ENCODE data around the gene BOLA1. TPM values are rescaled to one million over a fixed set of nuclear protein-coding genes. Genes with fewer than 3 reads are reported as not detected.
"Not testable (repeated sequence)": the region's sequence is repeated elsewhere in the genome, so short reads cannot be mapped to it uniquely, and the experiment has no call there.

Gene BOLA1
- total RNA-seq, 1 donor from 2014 or later = 12.1 TPM

GRCh38 chr1:149885339-149886120, 13.8 kb upstream of the BOLA1 start:
- H3K27ac Mint-ChIP-seq = no peak overlapping the region
- TF ChIP-seq, protein P1, sequence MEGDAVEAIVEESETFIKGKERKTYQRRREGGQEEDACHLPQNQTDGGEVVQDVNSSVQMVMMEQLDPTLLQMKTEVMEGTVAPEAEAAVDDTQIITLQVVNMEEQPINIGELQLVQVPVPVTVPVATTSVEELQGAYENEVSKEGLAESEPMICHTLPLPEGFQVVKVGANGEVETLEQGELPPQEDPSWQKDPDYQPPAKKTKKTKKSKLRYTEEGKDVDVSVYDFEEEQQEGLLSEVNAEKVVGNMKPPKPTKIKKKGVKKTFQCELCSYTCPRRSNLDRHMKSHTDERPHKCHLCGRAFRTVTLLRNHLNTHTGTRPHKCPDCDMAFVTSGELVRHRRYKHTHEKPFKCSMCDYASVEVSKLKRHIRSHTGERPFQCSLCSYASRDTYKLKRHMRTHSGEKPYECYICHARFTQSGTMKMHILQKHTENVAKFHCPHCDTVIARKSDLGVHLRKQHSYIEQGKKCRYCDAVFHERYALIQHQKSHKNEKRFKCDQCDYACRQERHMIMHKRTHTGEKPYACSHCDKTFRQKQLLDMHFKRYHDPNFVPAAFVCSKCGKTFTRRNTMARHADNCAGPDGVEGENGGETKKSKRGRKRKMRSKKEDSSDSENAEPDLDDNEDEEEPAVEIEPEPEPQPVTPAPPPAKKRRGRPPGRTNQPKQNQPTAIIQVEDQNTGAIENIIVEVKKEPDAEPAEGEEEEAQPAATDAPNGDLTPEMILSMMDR (IDR thresholded peaks at IDR 0.05; ENCODE audit: unreplicated experiment) = peak; percentile 12
- no peaks in the 10 kb centered on the region for H3K9me3 Mint-ChIP-seq (ENCODE audit: low read depth)
- DNase-seq (ENCODE audit: low spot score, unreplicated experiment) = peak; percentile 40
- peaks cover 5% of the 10 kb centered on the region for H3K4me1 Mint-ChIP-seq (ENCODE audit: low read depth)
- no peak overlapping the region for H3K4me3 Mint-ChIP-seq (ENCODE audit: low read depth)
- no peaks in the 10 kb centered on the region for H3K27me3 Mint-ChIP-seq
- no peaks in the 10 kb centered on the region for H3K36me3 Mint-ChIP-seq (ENCODE audit: insufficient read depth)

DNA sequence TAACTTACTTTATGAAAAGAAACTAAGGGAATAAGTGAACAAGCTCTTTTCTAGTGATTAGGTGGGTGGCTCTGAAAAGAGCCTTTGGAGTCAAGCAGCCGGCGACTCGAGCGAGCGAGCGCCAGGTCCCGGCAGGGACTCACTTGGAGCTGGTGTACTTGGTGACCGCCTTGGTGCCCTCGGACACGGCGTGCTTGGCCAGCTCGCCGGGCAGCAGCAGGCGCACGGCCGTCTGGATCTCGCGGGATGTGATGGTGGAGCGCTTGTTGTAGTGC, 13.3 kb upstream of the BOLA1 start:
- not testable (repeated sequence) for H3K27me3 Mint-ChIP-seq; H3K36me3 Mint-ChIP-seq (ENCODE audit: insufficient read depth); DNase-seq (ENCODE audit: low spot score, unreplicated experiment); H3K4me1 Mint-ChIP-seq (ENCODE audit: low read depth); H3K27ac Mint-ChIP-seq; H3K9me3 Mint-ChIP-seq (ENCODE audit: low read depth); H3K4me3 Mint-ChIP-seq (ENCODE audit: low read depth)

DNA sequence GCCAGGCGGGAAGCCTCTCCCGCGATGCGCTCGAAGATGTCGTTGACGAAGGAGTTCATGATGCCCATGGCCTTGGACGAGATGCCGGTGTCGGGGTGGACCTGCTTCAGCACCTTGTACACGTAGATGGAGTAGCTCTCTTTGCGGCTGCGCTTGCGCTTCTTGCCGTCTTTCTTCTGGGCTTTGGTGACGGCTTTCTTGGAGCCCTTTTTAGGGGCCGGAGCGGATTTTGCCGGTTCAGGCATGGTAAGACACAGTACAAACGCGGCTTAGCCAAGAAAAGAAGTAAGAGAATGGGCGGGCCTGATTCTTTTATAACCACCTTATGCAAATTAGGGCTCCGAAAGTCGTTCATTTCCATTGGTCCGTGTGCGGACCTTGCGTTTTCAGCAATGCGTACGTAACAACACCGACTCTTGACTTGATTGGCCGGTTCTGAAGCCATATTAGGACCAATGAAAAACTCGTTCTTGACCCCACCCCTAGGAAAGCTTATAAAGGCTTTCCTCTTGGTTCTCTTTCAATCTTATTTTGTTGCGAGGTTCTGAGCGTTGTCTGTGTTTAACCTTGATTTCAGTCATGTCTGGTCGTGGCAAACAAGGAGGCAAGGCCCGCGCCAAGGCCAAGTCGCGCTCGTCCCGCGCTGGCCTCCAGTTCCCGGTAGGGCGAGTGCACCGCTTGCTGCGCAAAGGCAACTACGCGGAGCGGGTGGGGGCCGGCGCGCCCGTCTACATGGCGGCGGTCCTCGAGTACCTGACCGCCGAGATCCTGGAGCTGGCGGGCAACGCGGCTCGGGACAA, 12.8 kb upstream of the BOLA1 start:
- TF ChIP-seq, protein P1 (IDR thresholded peaks at IDR 0.05; ENCODE audit: unreplicated experiment) = no peak
- H3K4me3 Mint-ChIP-seq (ENCODE audit: low read depth) = no peak overlapping the region
- peaks cover 5% of the 10 kb centered on the region for H3K4me1 Mint-ChIP-seq (ENCODE audit: low read depth)
- peak; percentile 68 for DNase-seq (ENCODE audit: low spot score, unreplicated experiment)
- no peaks in the 10 kb centered on the region for H3K27me3 Mint-ChIP-seq
- no peak overlapping the region for H3K27ac Mint-ChIP-seq
- H3K36me3 Mint-ChIP-seq (ENCODE audit: insufficient read depth) = no peaks in the 10 kb centered on the region
- no peaks in the 10 kb centered on the region for H3K9me3 Mint-ChIP-seq (ENCODE audit: low read depth)

DNA sequence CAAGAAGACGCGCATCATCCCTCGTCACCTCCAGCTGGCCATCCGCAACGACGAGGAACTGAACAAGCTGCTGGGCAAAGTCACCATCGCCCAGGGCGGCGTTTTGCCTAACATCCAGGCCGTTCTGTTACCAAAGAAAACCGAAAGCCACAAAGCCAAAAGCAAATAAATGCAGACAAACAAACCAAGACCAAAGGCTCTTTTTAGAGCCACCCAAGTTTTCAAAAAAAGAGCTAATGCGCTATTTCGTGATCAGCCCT, 12.2 kb upstream of the BOLA1 start:
- H3K27me3 Mint-ChIP-seq; H3K4me1 Mint-ChIP-seq (ENCODE audit: low read depth); DNase-seq (ENCODE audit: low spot score, unreplicated experiment); H3K36me3 Mint-ChIP-seq (ENCODE audit: insufficient read depth); H3K4me3 Mint-ChIP-seq (ENCODE audit: low read depth); H3K27ac Mint-ChIP-seq; H3K9me3 Mint-ChIP-seq (ENCODE audit: low read depth): not testable (repeated sequence)

DNA sequence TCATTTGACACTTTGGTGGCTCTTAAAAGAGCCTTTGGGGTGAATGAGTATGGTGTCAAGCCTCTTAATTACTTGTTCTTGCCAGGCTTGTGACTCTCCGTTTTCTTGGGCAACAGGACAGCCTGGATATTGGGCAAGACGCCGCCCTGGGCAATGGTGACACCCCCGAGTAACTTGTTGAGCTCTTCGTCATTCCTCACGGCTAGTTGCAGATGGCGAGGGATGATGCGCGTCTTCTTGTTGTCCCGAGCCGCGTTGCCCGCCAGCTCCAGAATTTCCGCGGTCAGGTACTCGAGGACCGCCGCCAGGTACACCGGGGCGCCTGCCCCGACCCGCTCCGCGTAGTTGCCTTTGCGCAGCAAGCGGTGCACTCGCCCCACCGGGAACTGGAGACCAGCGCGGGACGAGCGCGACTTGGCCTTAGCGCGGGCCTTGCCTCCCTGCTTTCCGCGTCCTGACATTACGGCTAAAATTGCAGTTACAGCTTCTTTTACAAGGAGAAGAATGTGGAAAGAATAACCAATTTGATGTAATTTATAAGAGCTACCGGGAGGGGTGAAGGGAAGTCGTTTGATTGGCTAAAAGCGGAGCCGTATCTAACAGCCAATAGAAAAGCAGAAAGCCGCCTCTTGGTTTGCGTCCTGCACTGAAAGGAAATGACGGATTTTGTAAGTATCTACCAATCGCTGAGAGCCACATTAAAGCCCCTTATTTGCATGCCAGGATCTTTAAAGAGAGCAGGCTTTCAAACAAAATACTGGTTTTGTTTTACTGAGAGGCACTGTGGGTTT, 11.7 kb upstream of the BOLA1 start:
- no peak overlapping the region for H3K27ac Mint-ChIP-seq
- H3K27me3 Mint-ChIP-seq = no peaks in the 10 kb centered on the region
- H3K4me3 Mint-ChIP-seq (ENCODE audit: low read depth) = no peak overlapping the region
- TF ChIP-seq, protein P1 (IDR thresholded peaks at IDR 0.05; ENCODE audit: unreplicated experiment) = no peak
- peaks cover 5% of the 10 kb centered on the region for H3K4me1 Mint-ChIP-seq (ENCODE audit: low read depth)
- no peaks in the 10 kb centered on the region for H3K36me3 Mint-ChIP-seq (ENCODE audit: insufficient read depth)
- DNase-seq (ENCODE audit: low spot score, unreplicated experiment) = peak; percentile 56
- no peaks in the 10 kb centered on the region for H3K9me3 Mint-ChIP-seq (ENCODE audit: low read depth)

- no peaks in the 10 kb centered on the region for H3K27me3 Mint-ChIP-seq
- TF ChIP-seq, protein P1 (IDR thresholded peaks at IDR 0.05; ENCODE audit: unreplicated experiment) = peak; percentile 60
- H3K4me1 Mint-ChIP-seq (ENCODE audit: low read depth) = peaks cover 5% of the 10 kb centered on the region
- peak; percentile 57 for DNase-seq (ENCODE audit: low spot score, unreplicated experiment)
- no peak overlapping the region for H3K27ac Mint-ChIP-seq
- H3K36me3 Mint-ChIP-seq (ENCODE audit: insufficient read depth) = no peaks in the 10 kb centered on the region
- no peak overlapping the region for H3K4me3 Mint-ChIP-seq (ENCODE audit: low read depth)
- no peaks in the 10 kb centered on the region for H3K9me3 Mint-ChIP-seq (ENCODE audit: low read depth)
These were observed 10.9 kb upstream of the BOLA1 start for GRCh38 chr1:149888247-149888998.
